Measurements from ENCODE around the gene RARA.
"Not testable (repeated sequence)": the region's sequence is repeated elsewhere in the genome, so short reads cannot be mapped to it uniquely, and the experiment has no call there.

The RARA gene

DNA sequence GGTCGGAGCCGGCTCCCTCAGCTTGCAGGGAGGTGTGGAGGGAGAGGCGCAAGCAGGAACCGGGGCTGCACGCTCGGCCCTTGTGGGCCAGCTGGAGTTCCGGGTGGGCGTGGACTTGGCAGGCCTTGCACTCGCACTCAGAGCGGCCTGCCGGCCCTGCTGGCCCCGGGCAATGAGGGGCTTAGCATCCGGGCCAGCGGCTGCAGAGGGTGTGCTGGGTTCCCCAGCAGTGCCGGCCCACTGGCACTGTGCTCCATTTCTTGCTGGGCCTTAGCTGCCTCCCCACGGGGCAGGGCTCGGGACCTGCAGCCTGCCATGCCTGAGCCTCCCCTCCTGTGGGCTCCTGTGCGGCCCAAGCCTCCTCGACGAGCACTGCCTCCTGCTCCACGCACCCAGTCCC lies 66.8 kb downstream of the RARA start:
- DNase-seq (ENCODE audit: low spot score): not testable (repeated sequence)

DNA sequence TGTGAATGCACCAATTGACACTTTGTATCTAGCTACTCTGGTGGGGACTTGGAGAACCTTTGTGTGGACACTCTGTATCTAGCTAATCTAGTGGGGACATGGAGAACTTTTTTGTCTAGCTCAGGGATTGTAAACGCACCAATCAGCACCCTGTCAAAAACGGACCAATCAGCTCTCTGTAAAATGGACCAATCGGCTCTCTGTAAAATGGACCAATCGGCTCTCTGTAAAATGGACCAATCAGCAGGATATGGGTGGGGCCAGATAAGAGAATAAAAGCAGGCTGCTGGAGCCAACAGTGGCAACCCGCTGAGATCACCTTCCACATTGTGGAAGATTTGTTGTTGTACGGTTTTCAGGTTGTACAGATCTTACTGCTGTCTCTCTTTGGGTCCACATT lies 67.6 kb downstream of the RARA start:
- DNase-seq (ENCODE audit: low spot score): not testable (repeated sequence)

GRCh38 chr17:40377832-40378231 lies 68.9 kb downstream of the RARA start:
- no peak for DNase-seq (ENCODE audit: low spot score)

DNA sequence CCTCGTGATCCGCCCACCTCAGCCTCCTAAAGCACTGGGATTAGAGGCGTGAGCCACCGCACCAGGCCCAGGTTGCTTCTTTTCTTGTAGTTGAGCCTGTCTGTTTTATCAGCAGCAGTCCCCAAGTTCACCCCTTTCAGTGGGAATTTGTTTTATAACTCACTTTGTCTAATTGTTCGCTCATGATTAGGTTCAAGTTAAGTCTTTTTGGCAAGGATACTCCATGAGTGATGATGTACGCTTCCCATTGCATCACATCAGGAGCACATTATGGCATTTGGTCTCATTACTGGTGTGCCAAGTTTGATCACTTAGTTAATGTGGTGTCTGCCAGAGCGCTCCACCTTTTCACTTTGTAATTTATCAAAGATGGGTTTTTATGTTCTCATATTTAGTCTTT lies 70.0 kb downstream of the RARA start:
- no peak for DNase-seq (ENCODE audit: low spot score)

DNA sequence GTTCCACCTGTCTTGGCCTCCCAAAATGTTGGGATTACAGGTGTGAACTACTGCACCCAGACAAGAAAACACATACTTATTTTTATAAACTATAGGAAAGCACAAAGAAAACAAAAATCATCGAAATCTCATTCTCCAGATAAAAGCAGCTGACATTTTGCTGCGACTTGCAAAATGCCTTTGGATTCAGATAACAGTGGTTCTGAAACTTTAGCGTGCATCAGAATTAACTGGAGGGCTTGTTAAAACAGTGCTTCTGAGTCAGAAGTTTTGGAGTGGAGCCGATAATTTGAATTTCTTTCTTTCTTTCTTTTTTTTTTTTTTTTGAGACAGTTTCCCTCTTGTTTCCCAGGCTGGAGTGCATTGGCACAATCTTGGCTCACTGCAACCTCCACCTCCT lies 73.3 kb downstream of the RARA start:
- no peak for DNase-seq (ENCODE audit: low spot score)

DNA sequence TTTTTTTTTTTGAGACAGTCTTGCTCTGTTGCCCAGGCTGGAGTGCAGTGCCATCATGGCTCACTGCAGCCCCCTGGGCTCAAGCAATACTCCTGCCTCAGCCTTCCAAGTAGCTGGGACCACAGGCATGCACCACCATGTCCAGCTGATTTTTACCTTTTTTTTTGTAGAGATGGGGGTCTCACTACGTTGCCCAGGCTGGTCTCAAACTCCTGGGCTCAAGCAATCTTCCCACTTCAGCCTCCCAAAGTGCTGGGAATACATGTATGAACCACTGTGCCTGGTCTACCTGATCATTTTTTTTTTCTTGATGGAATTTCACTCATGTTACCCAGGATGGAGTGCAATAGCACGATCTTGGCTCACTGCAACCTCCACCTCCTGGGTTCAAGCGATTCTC lies 77.6 kb downstream of the RARA start:
- DNase-seq (ENCODE audit: low spot score): not testable (repeated sequence)

- DNase-seq (ENCODE audit: low spot score): peak; percentile 35
These were observed 90.2 kb downstream of the RARA start for GRCh38 chr17:40399185-40399584.

- DNase-seq (ENCODE audit: low spot score): no peak
These were observed 93.7 kb downstream of the RARA start for GRCh38 chr17:40402668-40403067.

DNA sequence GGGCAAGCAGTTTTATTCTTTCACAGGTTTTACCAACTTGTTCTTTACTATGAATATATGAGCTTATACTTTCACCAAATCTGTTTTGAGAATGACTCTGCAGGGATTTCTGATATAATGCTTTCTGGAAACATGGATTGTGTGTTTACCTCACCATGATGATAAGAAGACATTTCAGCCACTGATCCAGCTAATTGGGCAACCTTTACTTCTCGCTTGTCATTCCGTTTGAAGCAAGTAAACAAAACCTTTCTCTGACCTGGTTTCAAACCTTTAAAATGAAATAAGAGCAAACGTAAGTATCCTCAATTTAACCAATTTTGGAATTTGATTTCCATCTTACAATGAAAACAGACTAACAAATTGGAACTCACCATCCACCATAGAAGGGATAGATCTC lies 95.0 kb downstream of the RARA start:
- DNase-seq (ENCODE audit: low spot score): no peak
